ENCODE measurements around the gene ZNF45.
"Not testable (repeated sequence)": the region's sequence is repeated elsewhere in the genome, so short reads cannot be mapped to it uniquely, and the experiment has no call there.

Gene ZNF45

GRCh38 chr19:43910884-43911283 lies 24.2 kb downstream of the ZNF45 start:
- DNase-seq: no peak

- no peak for DNase-seq
Observed at GRCh38 chr19:43908659-43909058, 26.4 kb downstream of the ZNF45 start.

- no peak for DNase-seq
Observed at GRCh38 chr19:43906774-43907173, 28.3 kb downstream of the ZNF45 start.

DNA sequence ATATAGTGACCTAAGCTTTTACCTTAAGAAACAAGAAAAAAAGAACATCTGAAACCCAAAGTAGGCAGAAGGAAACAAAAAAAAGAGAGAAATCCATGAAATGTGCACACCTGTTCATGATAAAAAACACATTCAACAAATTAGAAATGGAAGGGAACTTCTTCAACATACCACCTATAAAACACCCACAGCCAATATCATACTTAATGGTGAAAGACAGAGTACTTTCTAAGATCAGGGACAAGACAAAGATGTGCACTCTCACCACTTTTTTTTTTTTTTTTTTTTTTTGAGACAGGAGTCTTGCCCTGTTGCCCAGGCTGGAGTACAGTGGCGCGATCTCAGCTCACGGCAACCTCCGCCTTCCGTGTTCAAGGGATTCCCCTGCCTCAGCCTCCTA lies 29.2 kb downstream of the ZNF45 start:
- no peak for DNase-seq

DNA sequence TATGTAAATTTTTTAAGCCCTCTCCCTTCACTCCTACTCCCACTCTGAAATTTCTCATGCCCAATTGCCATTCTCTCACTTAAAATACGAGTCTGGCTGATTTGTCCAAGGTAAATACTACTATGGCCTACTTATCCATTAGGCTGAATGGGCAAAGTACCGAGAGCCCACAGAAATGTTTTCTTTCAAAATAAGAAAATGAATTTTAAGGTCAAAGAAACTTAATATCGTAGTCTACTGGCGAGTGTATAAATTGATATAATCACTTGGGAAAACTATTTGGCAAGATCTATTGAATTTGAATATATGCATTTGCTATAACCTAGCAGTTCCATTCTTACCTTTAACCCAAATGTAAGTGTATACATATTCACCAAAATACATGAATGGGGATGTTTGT lies 32.7 kb downstream of the ZNF45 start:
- no peak for DNase-seq

- peak; percentile 61 for DNase-seq
Observed at GRCh38 chr19:43901395-43902390, 33.4 kb downstream of the ZNF45 start.

GRCh38 chr19:43895727-43896308 lies 39.3 kb downstream of the ZNF45 start:
- no peak for DNase-seq

DNA sequence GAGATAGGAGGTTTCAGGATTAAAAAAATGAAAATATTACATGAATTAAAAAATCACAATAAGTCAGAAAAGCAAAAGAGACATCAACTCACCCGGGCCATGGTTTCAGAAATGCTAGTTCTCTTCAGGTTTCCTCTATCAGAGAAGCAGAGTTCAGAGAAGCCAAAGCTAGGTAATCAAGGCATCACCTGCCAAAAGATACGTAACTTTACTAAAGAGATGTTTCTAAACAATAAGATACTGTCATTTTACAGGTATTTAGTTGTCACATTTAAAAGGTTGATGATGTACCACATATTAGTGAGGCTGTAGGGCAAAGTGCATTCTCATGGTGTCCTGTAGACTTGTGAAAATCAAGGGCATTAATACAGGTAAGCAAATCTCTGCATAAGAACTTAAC lies 51.2 kb downstream of the ZNF45 start, which contains the start of gene ZNF404:
Gene ZNF404, minus strand, starts transcription at position 101 of the 400 bp plus-strand sequence.
- DNase-seq: no peak

GRCh38 chr19:43880483-43880882 lies 54.6 kb downstream of the ZNF45 start:
- DNase-seq: no peak

DNA sequence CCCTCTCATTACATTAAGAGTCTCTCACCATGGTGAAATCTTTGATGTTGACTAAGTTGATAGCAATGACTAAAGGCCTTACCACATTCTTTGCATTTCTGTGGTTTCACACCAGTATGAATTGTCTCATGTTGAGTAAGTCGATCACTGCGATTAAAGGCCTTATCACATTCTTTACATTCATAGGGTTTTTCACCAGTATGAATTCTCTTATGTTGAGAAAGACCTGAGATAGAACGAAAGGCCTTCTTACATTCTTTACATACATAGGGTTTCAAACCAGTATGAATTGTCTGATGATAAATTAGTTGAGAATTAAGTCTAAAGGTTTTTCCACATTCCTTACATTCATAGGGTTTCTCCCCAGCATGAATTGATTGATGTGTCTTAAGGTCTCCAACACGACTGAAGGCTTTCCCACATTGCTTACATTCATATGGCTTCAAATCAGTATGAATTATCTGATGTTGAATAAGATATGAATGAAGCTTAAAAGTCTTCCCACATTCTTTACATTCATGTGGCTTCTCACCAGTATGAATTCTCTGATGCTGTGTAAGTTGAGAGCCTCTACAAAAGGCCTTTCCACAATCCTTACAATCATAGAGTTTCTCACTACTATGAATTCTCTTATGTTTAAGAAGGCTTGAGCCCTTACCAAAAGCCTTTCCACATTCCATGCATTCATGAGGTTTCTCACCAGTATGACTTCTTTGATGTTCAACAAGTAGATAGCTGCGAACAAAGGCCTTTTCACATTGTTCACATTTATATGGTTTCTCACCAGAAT lies 62.3 kb downstream of the ZNF45 start:
- no peak for DNase-seq

DNA sequence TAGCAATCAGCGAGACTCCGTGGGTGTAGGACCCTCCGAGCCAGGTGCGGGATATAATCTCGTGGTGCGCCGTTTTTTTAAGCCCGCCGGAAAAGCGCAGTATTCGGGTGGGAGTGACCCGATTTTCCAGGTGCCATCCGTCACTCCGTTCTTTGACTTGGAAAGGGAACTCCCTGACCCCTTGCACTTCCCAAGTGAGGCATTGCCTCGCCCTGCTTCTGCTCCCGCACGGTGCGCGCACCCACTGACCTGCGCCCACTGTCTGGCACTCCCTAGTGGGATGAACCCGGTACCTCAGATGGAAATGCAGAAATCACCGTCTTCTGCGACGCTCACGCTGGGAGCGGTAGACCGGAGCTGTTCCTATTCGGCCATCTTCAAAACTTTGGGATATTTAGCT lies 68.2 kb downstream of the ZNF45 start:
- not testable (repeated sequence) for DNase-seq

All from DMS79 treated with DMSO at 0.1 percent for 48 hours (cell line).